RWPE2 (cell line): ENCODE measurements around the gene FBXO28.

ENCODE experiments used
- ATAC-seq: fragments of 200-7000 bp; cut with Tn5 transposase; 3 replicates; pipeline ENCODE4 v1.9.1; 2021; ENCODE audit warnings: low read depth
- DNase-seq: peaks from one replicate; pipeline ENCODE4 v3.0.0-alpha.2; 2020; ENCODE audit warnings: low spot score
- H3K27ac ChIP-seq: fragments of 450-650 bp; 2 replicates; pipeline ENCODE4 v1.5.1; 2017; ENCODE audit warnings: mild to moderate bottlenecking; ENCODE audit not compliant: poor library complexity, severe bottlenecking
- H3K27me3 ChIP-seq: fragments of 250-450 bp; sonication (Bioruptor Pico); 2 replicates; pipeline ENCODE4 v1.5.1; 2021; ENCODE audit warnings: mild to moderate bottlenecking, moderate library complexity; ENCODE audit not compliant: insufficient read depth, poor library complexity, severe bottlenecking
- H3K36me3 ChIP-seq: fragments of 250-450 bp; sonication (Bioruptor Pico); 2 replicates; pipeline ENCODE4 v1.5.1; 2020; ENCODE audit warnings: low read depth, mild to moderate bottlenecking, moderate library complexity
- H3K4me1 ChIP-seq: fragments of 250-450 bp; sonication (Bioruptor Pico); 2 replicates; pipeline ENCODE4 v1.5.1; 2021; ENCODE audit warnings: mild to moderate bottlenecking, moderate library complexity; ENCODE audit not compliant: insufficient read depth, poor library complexity, severe bottlenecking
- H3K4me3 ChIP-seq: fragments of 250-450 bp; sonication (Bioruptor Pico); 2 replicates; pipeline ENCODE4 v1.5.1; 2021; ENCODE audit warnings: mild to moderate bottlenecking, moderate library complexity; ENCODE audit not compliant: severe bottlenecking
- H3K9me3 ChIP-seq: fragments of 250-450 bp; sonication (Bioruptor Pico); 2 replicates; pipeline ENCODE4 v1.5.1; 2021; ENCODE audit warnings: mild to moderate bottlenecking, moderate library complexity; ENCODE audit not compliant: severe bottlenecking
- TF ChIP-seq, protein P1 (sequence below): fragments of 450-650 bp; IDR thresholded peaks from one replicate; pipeline ENCODE4 v1.5.1; 2017; ENCODE audit warnings: mild to moderate bottlenecking, moderate library complexity; ENCODE audit not compliant: poor library complexity, severe bottlenecking

FBXO28 gene

DNA sequence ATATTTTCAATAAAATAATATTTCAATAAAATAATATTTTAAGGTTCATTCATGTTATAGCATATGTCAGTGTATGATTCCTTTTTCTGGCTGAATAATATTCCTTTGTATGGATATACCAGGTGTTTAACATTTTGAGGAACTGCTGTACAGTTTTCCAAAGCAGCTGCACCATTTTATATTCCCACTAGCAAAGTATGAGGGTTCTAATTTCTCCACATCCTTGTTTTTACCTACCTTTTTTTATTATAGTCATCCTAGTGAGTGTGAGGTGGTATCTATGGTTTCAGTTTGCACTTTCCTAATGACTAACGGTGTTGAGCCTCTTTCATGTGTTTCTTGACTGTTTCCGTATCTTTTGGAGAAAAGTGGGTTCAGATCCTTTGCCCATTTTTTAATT lies 74.4 kb downstream of the FBXO28 start:
- DNase-seq (no peak), ATAC-seq (no peak)
- Histone ChIP-seq H3K4me3 (no peak overlapping the region), H3K4me1 (no peaks in the 10 kb centered on the region), H3K9me3 (no peaks in the 10 kb centered on the region), H3K27me3 (no peaks in the 10 kb centered on the region), H3K27ac (no peak overlapping the region), H3K36me3 (peaks cover 8% of the 10 kb centered on the region; the same call in 1 of the 2 replicates)
- TF ChIP-seq, protein P1, sequence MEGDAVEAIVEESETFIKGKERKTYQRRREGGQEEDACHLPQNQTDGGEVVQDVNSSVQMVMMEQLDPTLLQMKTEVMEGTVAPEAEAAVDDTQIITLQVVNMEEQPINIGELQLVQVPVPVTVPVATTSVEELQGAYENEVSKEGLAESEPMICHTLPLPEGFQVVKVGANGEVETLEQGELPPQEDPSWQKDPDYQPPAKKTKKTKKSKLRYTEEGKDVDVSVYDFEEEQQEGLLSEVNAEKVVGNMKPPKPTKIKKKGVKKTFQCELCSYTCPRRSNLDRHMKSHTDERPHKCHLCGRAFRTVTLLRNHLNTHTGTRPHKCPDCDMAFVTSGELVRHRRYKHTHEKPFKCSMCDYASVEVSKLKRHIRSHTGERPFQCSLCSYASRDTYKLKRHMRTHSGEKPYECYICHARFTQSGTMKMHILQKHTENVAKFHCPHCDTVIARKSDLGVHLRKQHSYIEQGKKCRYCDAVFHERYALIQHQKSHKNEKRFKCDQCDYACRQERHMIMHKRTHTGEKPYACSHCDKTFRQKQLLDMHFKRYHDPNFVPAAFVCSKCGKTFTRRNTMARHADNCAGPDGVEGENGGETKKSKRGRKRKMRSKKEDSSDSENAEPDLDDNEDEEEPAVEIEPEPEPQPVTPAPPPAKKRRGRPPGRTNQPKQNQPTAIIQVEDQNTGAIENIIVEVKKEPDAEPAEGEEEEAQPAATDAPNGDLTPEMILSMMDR: no peak

DNA sequence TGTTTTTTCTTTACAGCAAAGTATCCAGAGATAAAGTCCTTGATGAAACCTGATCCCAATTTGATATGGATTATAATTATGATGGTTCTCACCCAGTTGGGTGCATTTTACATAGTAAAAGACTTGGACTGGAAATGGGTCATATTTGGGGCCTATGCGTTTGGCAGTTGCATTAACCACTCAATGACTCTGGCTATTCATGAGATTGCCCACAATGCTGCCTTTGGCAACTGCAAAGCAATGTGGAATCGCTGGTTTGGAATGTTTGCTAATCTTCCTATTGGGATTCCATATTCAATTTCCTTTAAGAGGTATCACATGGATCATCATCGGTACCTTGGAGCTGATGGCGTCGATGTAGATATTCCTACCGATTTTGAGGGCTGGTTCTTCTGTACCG lies 75.7 kb downstream of the FBXO28 start:
- DNase-seq: no peak
- ATAC-seq: no peak
- TF ChIP-seq, protein P1: no peak
- Histone ChIP-seq H3K27ac (no peak overlapping the region), H3K9me3 (no peaks in the 10 kb centered on the region), H3K4me3 (no peak overlapping the region), H3K27me3 (no peaks in the 10 kb centered on the region), H3K4me1 (no peaks in the 10 kb centered on the region), H3K36me3 (peaks cover 8% of the 10 kb centered on the region; the same call in 1 of the 2 replicates)

DNA sequence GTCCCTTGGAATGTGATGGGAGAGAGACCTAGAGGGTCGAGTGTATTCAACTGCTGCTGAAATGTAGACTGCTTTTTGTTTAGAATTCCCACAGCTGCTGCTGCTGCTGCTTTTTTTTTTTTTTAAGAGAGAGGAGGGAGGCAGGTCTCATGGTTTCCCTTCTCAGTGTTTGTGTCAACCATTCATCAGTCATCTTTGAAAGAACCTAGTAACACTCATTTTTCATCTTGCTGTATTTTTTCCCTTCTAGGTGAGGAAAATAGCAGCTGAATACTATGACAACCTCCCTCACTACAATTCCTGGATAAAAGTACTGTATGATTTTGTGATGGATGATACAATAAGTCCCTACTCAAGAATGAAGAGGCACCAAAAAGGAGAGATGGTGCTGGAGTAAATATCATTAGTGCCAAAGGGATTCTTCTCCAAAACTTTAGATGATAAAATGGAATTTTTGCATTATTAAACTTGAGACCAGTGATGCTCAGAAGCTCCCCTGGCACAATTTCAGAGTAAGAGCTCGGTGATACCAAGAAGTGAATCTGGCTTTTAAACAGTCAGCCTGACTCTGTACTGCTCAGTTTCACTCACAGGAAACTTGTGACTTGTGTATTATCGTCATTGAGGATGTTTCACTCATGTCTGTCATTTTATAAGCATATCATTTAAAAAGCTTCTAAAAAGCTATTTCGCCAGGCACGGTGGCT lies 78.3 kb downstream of the FBXO28 start:
- Histone ChIP-seq H3K4me1 (no peaks in the 10 kb centered on the region), H3K36me3 (peaks cover 8% of the 10 kb centered on the region; the same call in 1 of the 2 replicates)

GRCh38 chr1:224193319-224193966 lies 79.5 kb downstream of the FBXO28 start:
- Histone ChIP-seq H3K4me1 (no peaks in the 10 kb centered on the region), H3K4me3 (no peak overlapping the region), H3K27ac (no peak overlapping the region), H3K27me3 (no peaks in the 10 kb centered on the region), H3K9me3 (no peaks in the 10 kb centered on the region), H3K36me3 (peaks cover 8% of the 10 kb centered on the region; the same call in 1 of the 2 replicates)
- DNase-seq (no peak), ATAC-seq (no peak)
- TF ChIP-seq, protein P1: no peak

More for the DNA sequence above, 78.3 kb downstream of the FBXO28 start:
- no peaks in the 10 kb centered on the region for H3K27me3 ChIP-seq
- ATAC-seq (no peak), DNase-seq (no peak)
- H3K9me3 ChIP-seq: no peaks in the 10 kb centered on the region
- no peak overlapping the region for H3K27ac ChIP-seq
- no peak overlapping the region for H3K4me3 ChIP-seq
- TF ChIP-seq, protein P1: no peak
